DND-41 (cell line): ENCODE results near the gene OGDH.

ENCODE experiments used
- ATAC-seq: fragments of 200-7000 bp; cut with Tn5 transposase; 3 replicates; pipeline ENCODE4 v1.9.1; 2021; ENCODE audit warnings: low read depth; ENCODE audit not compliant: insufficient read depth
- DNase-seq: peaks from one replicate; pipeline ENCODE4 v3.0.0-alpha.2; 2020
- H2AFZ ChIP-seq: 2 replicates; pipeline ENCODE4 v1.6.0; 2012; ENCODE audit warnings: low read depth, low read length
- H3K27ac ChIP-seq: 2 replicates; pipeline ENCODE4 v1.5.1; 2012; ENCODE audit warnings: low read length, inconsistent platforms
- H3K27me3 ChIP-seq: fragments of 200-600 bp; sonication (generic); 2 replicates; pipeline ENCODE4 v1.6.0; 2012; ENCODE audit warnings: low read length, mild to moderate bottlenecking, inconsistent platforms; ENCODE audit not compliant: insufficient read depth, poor library complexity
- H3K36me3 ChIP-seq: 2 replicates; pipeline ENCODE4 v1.5.1; 2012; ENCODE audit warnings: low read length, inconsistent platforms; ENCODE audit not compliant: insufficient read depth
- H3K4me1 ChIP-seq: 2 replicates; pipeline ENCODE4 v1.5.1; 2012; ENCODE audit warnings: mild to moderate bottlenecking, low read length; ENCODE audit not compliant: insufficient read depth
- H3K4me2 ChIP-seq: 2 replicates; pipeline ENCODE4 v1.6.0; 2012; ENCODE audit warnings: mild to moderate bottlenecking, moderate library complexity, low read length, inconsistent platforms; ENCODE audit not compliant: insufficient read depth
- H3K4me3 ChIP-seq, 2 experiments: fragments of 200-600 bp in 1 of 2; shearing (Covaris generic) in 1 of 2; 2 replicates each; pipeline ENCODE4 v1.5.1; 2012 to 2016; ENCODE audit warnings: inconsistent platforms in 2 of 2, low read length in 2 of 2, mild to moderate bottlenecking in 2 of 2, low read depth in 1 of 2, moderate library complexity in 1 of 2
- H3K79me2 ChIP-seq: 2 replicates; pipeline ENCODE4 v1.6.0; 2012; ENCODE audit warnings: low read length, inconsistent platforms; ENCODE audit not compliant: insufficient read depth
- H3K9ac ChIP-seq: 2 replicates; pipeline ENCODE4 v1.6.0; 2012; ENCODE audit warnings: low read depth, mild to moderate bottlenecking, inconsistent platforms, low read length, moderate library complexity
- H3K9me3 ChIP-seq: 2 replicates; pipeline ENCODE4 v1.5.1; 2012; ENCODE audit warnings: low read length, moderate library complexity, mild to moderate bottlenecking, inconsistent platforms; ENCODE audit not compliant: insufficient read depth, severe bottlenecking
- H4K20me1 ChIP-seq: 2 replicates; pipeline ENCODE4 v1.6.0; 2012; ENCODE audit warnings: low read length; ENCODE audit not compliant: insufficient read depth
- CTCF ChIP-seq: IDR thresholded peaks from 2 replicates; pipeline ENCODE4 v1.5.1; 2012; ENCODE audit warnings: borderline replicate concordance, low read length, moderate library complexity, mild to moderate bottlenecking; ENCODE audit not compliant: poor library complexity, severe bottlenecking; ENCODE audit errors: extremely low read depth
- EZH2 ChIP-seq: IDR thresholded peaks from 3 replicates; pipeline ENCODE4 v1.6.1; 2012; ENCODE audit warnings: borderline replicate concordance, low read depth, mild to moderate bottlenecking, moderate library complexity, low read length, inconsistent platforms; ENCODE audit not compliant: severe bottlenecking

The OGDH gene

GRCh38 chr7:44581879-44582603 is 24.4 kb upstream of the OGDH start, which contains the start of gene TMED4:
TSS of gene TMED4 (minus strand) at chr7:44582231. CDS start at chr7:44582206, 25 bp downstream.
- Histone ChIP-seq H3K36me3 (peaks cover 39% of the 10 kb centered on the region), H3K4me1 (peaks cover 33% of the 10 kb centered on the region), H3K27ac (peak within 1 kb of the TSS; percentile 94), H2AFZ (peak within 1 kb of the TSS; percentile 98), H3K4me2 (peak within 1 kb of the TSS; percentile 97), H3K9ac (peak within 1 kb of the TSS; percentile 91), H3K27me3 (no peaks in the 10 kb centered on the region), H3K9me3 (no peaks in the 10 kb centered on the region), H4K20me1 (peaks cover 4% of the 10 kb centered on the region; the same call in 1 of the 2 replicates), H3K4me3 (peak within 1 kb of the TSS; percentile 62 to 69), H3K79me2 (peaks cover 45% of the 10 kb centered on the region)
- ATAC-seq (peak; percentile 90), DNase-seq (peak; percentile 100)
- TF ChIP-seq EZH2 = no peak

- DNase-seq (no peak), ATAC-seq (no peak)
- H3K4me2 ChIP-seq = peak overlapping the region; percentile 87
- H3K4me3 ChIP-seq = peak overlapping the region in 1 of 2 experiments; percentile 69; a peak in 3 of 4 replicates
- peaks cover 40% of the 10 kb centered on the region for H3K79me2 ChIP-seq
- peaks cover 33% of the 10 kb centered on the region for H3K4me1 ChIP-seq
- H3K27ac ChIP-seq = peak overlapping the region; percentile 36; the same call in 1 of the 2 replicates
- peaks cover 33% of the 10 kb centered on the region for H3K36me3 ChIP-seq
- H3K9ac ChIP-seq = peak overlapping the region; percentile 88
- TF ChIP-seq EZH2 (no peak), CTCF (no peak)
- no peaks in the 10 kb centered on the region for H3K27me3 ChIP-seq
- peak overlapping the region; percentile 98 for H2AFZ ChIP-seq
- H3K9me3 ChIP-seq = no peaks in the 10 kb centered on the region
- H4K20me1 ChIP-seq = peaks cover 4% of the 10 kb centered on the region; the same call in 1 of the 2 replicates
These were observed 23.1 kb upstream of the OGDH start for GRCh38 chr7:44583146-44583865.

- Histone ChIP-seq H2AFZ (no peak overlapping the region; the same call in 1 of the 2 replicates), H4K20me1 (no peaks in the 10 kb centered on the region), H3K4me3 (no peak overlapping the region), H3K27ac (no peak overlapping the region), H3K36me3 (no peaks in the 10 kb centered on the region), H3K4me1 (peaks cover 3% of the 10 kb centered on the region), H3K9me3 (no peaks in the 10 kb centered on the region), H3K4me2 (no peak overlapping the region), H3K9ac (no peak overlapping the region), H3K27me3 (no peaks in the 10 kb centered on the region), H3K79me2 (no peaks in the 10 kb centered on the region; the same call in 1 of the 2 replicates)
- ATAC-seq (peak; percentile 79), DNase-seq (peak; percentile 52)
- TF ChIP-seq EZH2 (no peak), CTCF (peak; percentile 72)
These were observed 18.4 kb upstream of the OGDH start for GRCh38 chr7:44587843-44588711.
